K562 (cell line): ENCODE data around the gene GNAI2. TPM values are rescaled to one million over a fixed set of nuclear protein-coding genes. Genes with fewer than 3 reads are reported as not detected.
A peak's percentile ranks its signal among the peaks of the same experiment; 100 is the strongest.

Source experiments
- BRD9 ChIP-seq: fragments of 450-650 bp; IDR thresholded peaks from 2 replicates; pipeline ENCODE4 v1.6.1; 2018; ENCODE audit warnings: low read depth; ENCODE audit not compliant: partially characterized antibody
- CBFA2T3 ChIP-seq: fragments of 450-650 bp; IDR thresholded peaks from 2 replicates; pipeline ENCODE4 v1.6.1; 2017
- CREB1 ChIP-seq, 2 experiments: sonication (generic) in 1 of 2; formaldehyde crosslinking in 1 of 2; IDR thresholded peaks; 2 replicates each; pipeline versions ENCODE4 v1.6.1 to v1.8.0; 2012 to 2022; ENCODE audit warnings: inconsistent platforms in 1 of 2, mild to moderate bottlenecking in 1 of 2, missing genetic modification reagents in 1 of 2, moderate library complexity in 1 of 2
- DEAF1 ChIP-seq: fragments of 450-650 bp; formaldehyde crosslinking; IDR thresholded peaks from 2 replicates; pipeline ENCODE4 v1.4.0; 2020; ENCODE audit warnings: mild to moderate bottlenecking, moderate library complexity
- GATAD2A ChIP-seq: fragments of 450-650 bp; IDR thresholded peaks from 2 replicates; pipeline ENCODE4 v1.6.1; 2017
- KDM4B ChIP-seq, 2 experiments: fragments of 450-650 bp in 1 of 2; sonication (generic) in 1 of 2; IDR thresholded peaks; 2 replicates each; pipeline ENCODE4 v1.6.1; 2016 to 2017; ENCODE audit warnings: borderline replicate concordance in 2 of 2, antibody characterized with exemption in 1 of 2, low read depth in 1 of 2, mild to moderate bottlenecking in 1 of 2
- MBD1 ChIP-seq: fragments of 250-450 bp; sonication (Bioruptor Pico); IDR thresholded peaks from 2 replicates; pipeline ENCODE4 v1.8.0; 2022; ENCODE audit warnings: inconsistent platforms
- MEF2A ChIP-seq: IDR thresholded peaks from 2 replicates; pipeline ENCODE4 v1.6.1; 2011; ENCODE audit warnings: low read depth, mild to moderate bottlenecking, low read length, moderate library complexity; ENCODE audit not compliant: control insufficient read depth
- PURB ChIP-seq: sonication (generic); formaldehyde crosslinking; IDR thresholded peaks from 2 replicates; pipeline ENCODE4 v1.9.0; 2021; ENCODE audit warnings: low read depth, mild to moderate bottlenecking, missing genetic modification reagents
- TEAD1 ChIP-seq, 2 experiments: fragments of 450-650 bp in 1 of 2; sonication (generic) in 1 of 2; formaldehyde crosslinking; IDR thresholded peaks; 2 replicates each; pipeline versions ENCODE4 v1.4.0 to v1.8.0; 2020 to 2022; ENCODE audit warnings: mild to moderate bottlenecking in 2 of 2, missing genetic modification reagents in 1 of 2
- TRIM25 ChIP-seq: fragments of 450-650 bp; IDR thresholded peaks from 2 replicates; pipeline ENCODE4 v1.7.0; 2016; ENCODE audit warnings: borderline replicate concordance
- ZNF282 ChIP-seq: sonication (generic); formaldehyde crosslinking; IDR thresholded peaks from 2 replicates; pipeline ENCODE4 v1.8.1; 2023; ENCODE audit warnings: missing genetic modification reagents
- ZNF668 ChIP-seq: fragments of 250-450 bp; sonication (Bioruptor Pico); IDR thresholded peaks from 2 replicates; pipeline ENCODE4 v1.8.0; 2022; ENCODE audit warnings: mild to moderate bottlenecking, inconsistent platforms
- polyA plus RNA-seq, 8 experiments: library from polyadenylated mRNA; depleted of rRNA in 4 of 8; stranded (reverse) in 5 of 8; unstranded in 3 of 8; fragments of >200 nt; fragmentation: Nextera tagmentation in 2 of 8; fragmentation: Illumina TruSeq in 1 of 8; extraction: Ambion mirVana in 2 of 8; extraction: Trizol in 1 of 8; gene quantifications; 2 replicates each; pipeline versions ENCODE4 v1.2.1 to v1.2.3, GENCODE V29; 2011 to 2014; ENCODE audit warnings: inconsistent platforms in 1 of 8, missing spikeins in 1 of 8
- total RNA-seq, 7 experiments: library from RNA; depleted of rRNA in 6 of 7; stranded (reverse); fragments of >200 nt in 6 of 7; fragmentation: Illumina TruSeq in 2 of 7; extraction: Trizol in 2 of 7; gene quantifications; 2 replicates each; pipeline versions ENCODE4 v1.2.1 to v1.2.3, GENCODE V29; 2011 to 2021; ENCODE audit warnings: low replicate concordance in 1 of 7
- TF ChIP-seq, protein P1 (sequence below): fragments of 450-650 bp; IDR thresholded peaks from 2 replicates; pipeline ENCODE4 v1.6.1; 2016; ENCODE audit warnings: low read depth, mild to moderate bottlenecking, moderate library complexity
- TF ChIP-seq, protein P2 (sequence below): fragments of 450-650 bp; conservative IDR thresholded peaks from 2 replicates; pipeline ENCODE4 v1.6.1; 2016; ENCODE audit warnings: missing genetic modification characterization, low read depth, mild to moderate bottlenecking, control low read depth, missing compliant biosample characterization
- TF ChIP-seq, protein P3 (sequence below): IDR thresholded peaks from 2 replicates; pipeline ENCODE4 v1.6.1; 2016; ENCODE audit warnings: missing genetic modification characterization, missing compliant biosample characterization

Gene GNAI2
- total and polyA plus RNA-seq, 9 of the 15 experiments (the other 6 are each of a cell fraction or from before 2014, with no cell fraction given): 1.1 to 72.2 (median 42.7) TPM

GRCh38 chr3:50292159-50293078 lies 56.4 kb downstream of the GNAI2 start, which contains the start of gene IFRD2 (continued):
- TF ChIP-seq ZNF668 (CRISPR knock-in tag) (no peak), TRIM25 (no peak), CBFA2T3 (no peak), TEAD1 (CRISPR knock-in tag; IDR thresholded peaks at IDR 0.05) (peak in 1 of 2 experiments; percentile 92; a peak in 3 of 4 replicates), CREB1 (IDR thresholded peaks at IDR 0.05) (peak; percentile 95), CREB1 (CRISPR knock-in tag; IDR thresholded peaks at IDR 0.05) (peak; percentile 96), MBD1 (CRISPR knock-in tag) (no peak), ZNF282 (CRISPR knock-in tag) (no peak), KDM4B (IDR thresholded peaks at IDR 0.05; ENCODE audit: borderline replicate concordance in 2 of 2, low read depth in 1 of 2) (0 out of 4 replicates have a peak, but pooled peaks of 1 of the 2 experiments have one; percentile 54), PURB (CRISPR knock-in tag) (no peak), GATAD2A (no peak), DEAF1 (CRISPR knock-in tag) (no peak), MEF2A (no peak), BRD9 (no peak)
- TF ChIP-seq, protein P1, sequence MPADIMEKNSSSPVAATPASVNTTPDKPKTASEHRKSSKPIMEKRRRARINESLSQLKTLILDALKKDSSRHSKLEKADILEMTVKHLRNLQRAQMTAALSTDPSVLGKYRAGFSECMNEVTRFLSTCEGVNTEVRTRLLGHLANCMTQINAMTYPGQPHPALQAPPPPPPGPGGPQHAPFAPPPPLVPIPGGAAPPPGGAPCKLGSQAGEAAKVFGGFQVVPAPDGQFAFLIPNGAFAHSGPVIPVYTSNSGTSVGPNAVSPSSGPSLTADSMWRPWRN: no peak
- TF ChIP-seq, protein P2, sequence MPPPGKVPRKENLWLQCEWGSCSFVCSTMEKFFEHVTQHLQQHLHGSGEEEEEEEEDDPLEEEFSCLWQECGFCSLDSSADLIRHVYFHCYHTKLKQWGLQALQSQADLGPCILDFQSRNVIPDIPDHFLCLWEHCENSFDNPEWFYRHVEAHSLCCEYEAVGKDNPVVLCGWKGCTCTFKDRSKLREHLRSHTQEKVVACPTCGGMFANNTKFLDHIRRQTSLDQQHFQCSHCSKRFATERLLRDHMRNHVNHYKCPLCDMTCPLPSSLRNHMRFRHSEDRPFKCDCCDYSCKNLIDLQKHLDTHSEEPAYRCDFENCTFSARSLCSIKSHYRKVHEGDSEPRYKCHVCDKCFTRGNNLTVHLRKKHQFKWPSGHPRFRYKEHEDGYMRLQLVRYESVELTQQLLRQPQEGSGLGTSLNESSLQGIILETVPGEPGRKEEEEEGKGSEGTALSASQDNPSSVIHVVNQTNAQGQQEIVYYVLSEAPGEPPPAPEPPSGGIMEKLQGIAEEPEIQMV (tag): no peak
- TF ChIP-seq, protein P3, sequence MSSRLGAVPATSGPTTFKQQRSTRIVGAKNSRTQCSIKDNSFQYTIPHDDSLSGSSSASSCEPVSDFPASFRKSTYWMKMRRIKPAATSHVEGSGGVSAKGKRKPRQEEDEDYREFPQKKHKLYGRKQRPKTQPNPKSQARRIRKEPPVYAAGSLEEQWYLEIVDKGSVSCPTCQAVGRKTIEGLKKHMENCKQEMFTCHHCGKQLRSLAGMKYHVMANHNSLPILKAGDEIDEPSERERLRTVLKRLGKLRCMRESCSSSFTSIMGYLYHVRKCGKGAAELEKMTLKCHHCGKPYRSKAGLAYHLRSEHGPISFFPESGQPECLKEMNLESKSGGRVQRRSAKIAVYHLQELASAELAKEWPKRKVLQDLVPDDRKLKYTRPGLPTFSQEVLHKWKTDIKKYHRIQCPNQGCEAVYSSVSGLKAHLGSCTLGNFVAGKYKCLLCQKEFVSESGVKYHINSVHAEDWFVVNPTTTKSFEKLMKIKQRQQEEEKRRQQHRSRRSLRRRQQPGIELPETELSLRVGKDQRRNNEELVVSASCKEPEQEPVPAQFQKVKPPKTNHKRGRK (tag): no peak
